ENCODE measurements around the gene DUSP22.

The DUSP22 gene

GRCh38 chr6:351011-351866 lies 59.0 kb downstream of the DUSP22 start:
- Histone ChIP-seq H3K9ac (ENCODE audit: low read length) (no peak overlapping the region), H3K9me3 (ENCODE audit: control insufficient read depth, low read length) (no peaks in the 10 kb centered on the region), H3K4me1 (ENCODE audit: control insufficient read depth, insufficient read depth, low read length) (no peaks in the 10 kb centered on the region), H3K4me3 (ENCODE audit: low read length) (no peak overlapping the region), H3K27me3 (ENCODE audit: control insufficient read depth, insufficient read depth, low read length) (no peaks in the 10 kb centered on the region), H3K36me3 (ENCODE audit: control insufficient read depth, insufficient read depth, low read length) (peaks cover 6% of the 10 kb centered on the region)

GRCh38 chr6:351867-352289 lies 59.6 kb downstream of the DUSP22 start:
- H3K9me3 ChIP-seq (ENCODE audit: control insufficient read depth, low read length), result no peaks in the 10 kb centered on the region
- peaks cover 3% of the 10 kb centered on the region for H3K36me3 ChIP-seq (ENCODE audit: control insufficient read depth, insufficient read depth, low read length)

GRCh38 chr6:352474-352873 lies 60.2 kb downstream of the DUSP22 start:
- Histone ChIP-seq H3K4me3 (ENCODE audit: low read length) (no peak overlapping the region), H3K9ac (ENCODE audit: low read length) (no peak overlapping the region), H3K9me3 (ENCODE audit: control insufficient read depth, low read length) (no peaks in the 10 kb centered on the region), H3K4me1 (ENCODE audit: control insufficient read depth, insufficient read depth, low read length) (no peaks in the 10 kb centered on the region), H3K36me3 (ENCODE audit: control insufficient read depth, insufficient read depth, low read length) (peaks cover 3% of the 10 kb centered on the region), H3K27me3 (ENCODE audit: control insufficient read depth, insufficient read depth, low read length) (no peaks in the 10 kb centered on the region)

More at GRCh38 chr6:351867-352289, 59.6 kb downstream of the DUSP22 start:
- no peaks in the 10 kb centered on the region for H3K27me3 ChIP-seq (ENCODE audit: control insufficient read depth, insufficient read depth, low read length)
- no peak overlapping the region for H3K9ac ChIP-seq (ENCODE audit: low read length)
- no peak overlapping the region for H3K4me3 ChIP-seq (ENCODE audit: low read length)
- H3K4me1 ChIP-seq (ENCODE audit: control insufficient read depth, insufficient read depth, low read length), result no peaks in the 10 kb centered on the region

GRCh38 chr6:352896-353470 lies 60.7 kb downstream of the DUSP22 start:
- H3K36me3 ChIP-seq (ENCODE audit: control insufficient read depth, insufficient read depth, low read length), result peaks cover 3% of the 10 kb centered on the region

GRCh38 chr6:353642-354614 lies 61.6 kb downstream of the DUSP22 start:
- Histone ChIP-seq H3K27me3 (ENCODE audit: control insufficient read depth, insufficient read depth, low read length) (no peaks in the 10 kb centered on the region), H3K4me3 (ENCODE audit: low read length) (no peak overlapping the region), H3K4me1 (ENCODE audit: control insufficient read depth, insufficient read depth, low read length) (peaks cover 3% of the 10 kb centered on the region), H3K9me3 (ENCODE audit: control insufficient read depth, low read length) (no peaks in the 10 kb centered on the region), H3K36me3 (ENCODE audit: control insufficient read depth, insufficient read depth, low read length) (no peaks in the 10 kb centered on the region), H3K9ac (ENCODE audit: low read length) (no peak overlapping the region)

More at GRCh38 chr6:352896-353470, 60.7 kb downstream of the DUSP22 start:
- H3K9ac ChIP-seq (ENCODE audit: low read length), result no peak overlapping the region
- H3K9me3 ChIP-seq (ENCODE audit: control insufficient read depth, low read length), result no peaks in the 10 kb centered on the region
- H3K27me3 ChIP-seq (ENCODE audit: control insufficient read depth, insufficient read depth, low read length), result no peaks in the 10 kb centered on the region
- no peaks in the 10 kb centered on the region for H3K4me1 ChIP-seq (ENCODE audit: control insufficient read depth, insufficient read depth, low read length)
- H3K4me3 ChIP-seq (ENCODE audit: low read length), result no peak overlapping the region

GRCh38 chr6:354631-355280 lies 62.5 kb downstream of the DUSP22 start:
- Histone ChIP-seq H3K27me3 (ENCODE audit: control insufficient read depth, insufficient read depth, low read length) (no peaks in the 10 kb centered on the region), H3K4me3 (ENCODE audit: low read length) (no peak overlapping the region), H3K36me3 (ENCODE audit: control insufficient read depth, insufficient read depth, low read length) (no peaks in the 10 kb centered on the region), H3K9me3 (ENCODE audit: control insufficient read depth, low read length) (no peaks in the 10 kb centered on the region), H3K9ac (ENCODE audit: low read length) (no peak overlapping the region), H3K4me1 (ENCODE audit: control insufficient read depth, insufficient read depth, low read length) (peaks cover 3% of the 10 kb centered on the region)

- Histone ChIP-seq H3K27me3 (ENCODE audit: control insufficient read depth, insufficient read depth, low read length) (no peaks in the 10 kb centered on the region), H3K9me3 (ENCODE audit: control insufficient read depth, low read length) (no peaks in the 10 kb centered on the region)
These were observed 63.3 kb downstream of the DUSP22 start for GRCh38 chr6:355373-356208.

GRCh38 chr6:356828-357251 lies 64.6 kb downstream of the DUSP22 start:
- Histone ChIP-seq H3K27me3 (ENCODE audit: control insufficient read depth, insufficient read depth, low read length) (no peaks in the 10 kb centered on the region), H3K4me1 (ENCODE audit: control insufficient read depth, insufficient read depth, low read length) (peaks cover 6% of the 10 kb centered on the region), H3K4me3 (ENCODE audit: low read length) (no peak overlapping the region), H3K36me3 (ENCODE audit: control insufficient read depth, insufficient read depth, low read length) (no peaks in the 10 kb centered on the region), H3K9me3 (ENCODE audit: control insufficient read depth, low read length) (no peaks in the 10 kb centered on the region), H3K9ac (ENCODE audit: low read length) (no peak overlapping the region)

More at GRCh38 chr6:355373-356208, 63.3 kb downstream of the DUSP22 start:
- Histone ChIP-seq H3K4me1 (ENCODE audit: control insufficient read depth, insufficient read depth, low read length) (peaks cover 3% of the 10 kb centered on the region), H3K9ac (ENCODE audit: low read length) (no peak overlapping the region), H3K36me3 (ENCODE audit: control insufficient read depth, insufficient read depth, low read length) (no peaks in the 10 kb centered on the region), H3K4me3 (ENCODE audit: low read length) (no peak overlapping the region)

GRCh38 chr6:357261-357790 lies 65.0 kb downstream of the DUSP22 start:
- Histone ChIP-seq H3K4me1 (ENCODE audit: control insufficient read depth, insufficient read depth, low read length) (peaks cover 8% of the 10 kb centered on the region), H3K4me3 (ENCODE audit: low read length) (no peak overlapping the region), H3K9ac (ENCODE audit: low read length) (no peak overlapping the region), H3K9me3 (ENCODE audit: control insufficient read depth, low read length) (no peaks in the 10 kb centered on the region), H3K36me3 (ENCODE audit: control insufficient read depth, insufficient read depth, low read length) (no peaks in the 10 kb centered on the region), H3K27me3 (ENCODE audit: control insufficient read depth, insufficient read depth, low read length) (no peaks in the 10 kb centered on the region)

GRCh38 chr6:357791-358341 lies 65.6 kb downstream of the DUSP22 start:
- H3K27me3 ChIP-seq (ENCODE audit: control insufficient read depth, insufficient read depth, low read length), result no peaks in the 10 kb centered on the region
- H3K36me3 ChIP-seq (ENCODE audit: control insufficient read depth, insufficient read depth, low read length), result no peaks in the 10 kb centered on the region
- no peaks in the 10 kb centered on the region for H3K9me3 ChIP-seq (ENCODE audit: control insufficient read depth, low read length)
- H3K4me1 ChIP-seq (ENCODE audit: control insufficient read depth, insufficient read depth, low read length), result peaks cover 8% of the 10 kb centered on the region
- no peak overlapping the region for H3K4me3 ChIP-seq (ENCODE audit: low read length)
- H3K9ac ChIP-seq (ENCODE audit: low read length), result no peak overlapping the region

Data from mucosa of stomach (tissue), 1 donor.